ACHN (cell line): ENCODE results near the gene OBSL1.

Experiments used
- DNase-seq: peaks from one replicate; pipeline ENCODE4 v3.0.0-alpha.2; 2015
- in situ Hi-C: cut with HindIII; loops from 2 replicates; pipeline ENCODE4 v1.10.0; 2017; ENCODE audit warnings: low sequenced_read_pairs, low pct_ligation_motif_present, low pct_unique_long_range_greater_than_20kb

The OBSL1 gene

DNA sequence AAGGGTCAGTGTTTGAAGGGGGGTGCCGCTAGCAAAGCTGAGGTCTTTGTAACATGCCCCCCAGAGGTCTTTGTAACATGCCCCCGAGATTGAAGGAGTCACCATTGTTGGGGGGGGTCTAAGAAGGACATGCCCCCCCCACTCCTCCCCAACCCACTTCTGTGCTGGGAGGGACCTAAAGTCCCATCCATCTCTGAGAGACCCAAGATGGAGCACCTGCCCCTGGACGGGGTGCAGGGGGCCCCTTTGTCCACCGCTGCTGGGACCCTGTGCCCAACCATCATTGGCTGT, 63.0 kb downstream of the OBSL1 start:
- in situ Hi-C loops, result no loop called here

GRCh38 chr2:219507581-219508443, 63.5 kb downstream of the OBSL1 start:
- in situ Hi-C loops, result no loop called here
- no peak for DNase-seq

More for the DNA sequence above, 63.0 kb downstream of the OBSL1 start:
- no peak for DNase-seq

DNA sequence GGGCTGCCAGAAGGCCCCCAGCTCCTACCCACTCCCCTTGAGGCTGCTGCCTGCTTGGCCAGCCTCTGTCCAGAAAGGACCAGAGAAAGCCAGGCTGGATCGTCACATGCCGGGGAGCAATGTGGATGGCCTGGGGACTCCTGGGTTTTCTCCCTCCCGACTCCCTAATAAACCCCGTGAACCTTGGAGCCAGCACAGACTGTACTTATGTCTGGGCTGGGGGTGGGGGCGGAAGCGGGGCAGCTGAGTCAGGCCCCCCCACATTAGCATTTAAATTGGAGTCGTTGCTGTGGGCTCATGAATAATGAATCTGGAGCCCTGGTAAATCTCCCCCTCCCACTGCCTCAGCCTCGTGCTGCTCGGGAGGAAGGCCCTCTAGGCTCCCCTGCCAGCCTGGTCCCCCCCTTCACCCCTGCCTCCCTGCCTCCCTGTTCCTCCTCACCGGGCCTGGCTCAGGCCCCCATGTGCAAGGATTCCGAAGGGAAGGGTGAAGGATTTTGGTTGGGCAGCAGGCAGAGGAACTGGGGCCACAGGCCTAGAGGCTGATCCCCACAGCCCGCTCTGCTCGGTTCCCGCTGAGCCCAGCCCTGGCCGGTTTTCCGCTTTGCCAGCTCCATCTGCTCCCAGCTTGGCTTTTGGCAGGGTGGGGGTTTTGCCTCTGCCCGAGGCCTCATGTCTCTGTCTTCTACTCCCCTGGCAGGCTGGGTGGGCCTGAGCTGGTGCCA, 64.4 kb downstream of the OBSL1 start:
- in situ Hi-C loops, result no loop called here

DNA sequence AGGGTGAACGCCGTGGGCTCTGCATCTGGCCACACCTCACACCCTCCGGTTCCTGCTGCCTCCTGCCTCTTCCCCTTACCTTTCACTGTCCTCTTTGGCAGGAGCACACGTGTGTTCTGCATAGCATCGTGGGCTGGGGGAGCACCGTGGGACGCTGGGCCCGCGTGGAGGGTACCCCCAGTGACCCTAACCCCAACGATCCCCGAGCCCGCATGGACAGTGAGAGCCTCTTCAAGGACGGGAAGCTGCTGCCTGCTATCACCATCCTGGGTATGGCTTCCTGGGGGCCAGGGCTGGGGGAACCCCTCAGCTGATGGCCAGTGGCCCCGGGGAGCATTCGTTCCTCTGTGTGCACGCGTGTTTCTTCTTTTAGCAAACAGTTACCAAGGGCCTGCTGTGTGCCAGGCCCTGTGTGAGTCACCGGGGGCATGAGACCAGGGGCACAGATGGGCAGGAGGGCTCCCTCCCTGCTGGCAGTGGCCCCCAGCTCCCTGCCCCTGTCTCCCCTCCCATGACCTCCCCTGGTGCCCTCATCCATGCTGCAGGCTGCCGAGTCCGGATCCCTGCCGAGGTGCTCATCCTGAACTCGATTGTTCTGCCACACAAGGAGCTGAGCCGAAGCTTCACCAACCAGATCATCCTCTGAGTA, 65.1 kb downstream of the OBSL1 start:
- in situ Hi-C loops, result no loop called here
- no peak for DNase-seq

More for the DNA sequence above, 64.4 kb downstream of the OBSL1 start:
- no peak for DNase-seq

DNA sequence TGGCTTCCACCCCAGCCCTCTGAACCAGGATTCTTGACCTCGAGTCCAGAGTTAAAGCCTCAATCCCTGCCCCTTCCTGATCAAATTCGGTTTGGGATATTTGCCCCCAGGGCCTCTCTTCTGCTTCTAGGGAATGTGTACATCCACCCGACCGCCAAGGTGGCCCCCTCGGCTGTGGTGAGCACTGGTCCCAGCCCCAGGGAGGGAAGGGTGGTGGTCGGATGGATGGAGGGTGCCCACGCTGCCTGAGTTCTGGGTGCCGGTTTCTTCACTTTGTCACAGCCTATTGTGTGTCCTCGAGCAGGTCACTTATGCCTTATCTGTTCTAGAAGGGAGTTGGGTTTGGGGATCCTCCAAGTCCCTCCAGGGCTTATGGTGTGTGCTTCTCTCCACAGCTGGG, 65.8 kb downstream of the OBSL1 start:
- no peak for DNase-seq
- in situ Hi-C loops, result no loop called here

DNA sequence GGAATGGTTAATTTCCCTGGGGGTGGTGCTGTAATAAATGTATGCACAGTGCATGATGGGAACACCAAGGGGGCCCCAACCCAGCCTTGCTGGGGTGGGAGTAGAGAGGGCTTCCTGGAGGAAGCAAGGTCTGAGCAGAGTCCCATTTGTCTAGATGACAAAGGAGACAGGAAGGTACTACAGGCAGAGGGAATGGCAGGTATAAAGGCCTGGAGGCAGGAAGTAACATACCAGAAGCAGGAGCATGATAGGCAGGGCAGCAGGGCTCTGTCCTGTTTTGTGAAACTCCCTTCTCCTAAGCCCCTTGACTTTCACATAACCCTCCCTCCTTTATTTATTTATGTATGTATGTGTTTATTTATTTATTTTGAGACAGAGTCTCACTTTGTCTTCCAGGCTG, 68.7 kb downstream of the OBSL1 start:
- in situ Hi-C loops, result no loop called here
- DNase-seq, result no peak

DNA sequence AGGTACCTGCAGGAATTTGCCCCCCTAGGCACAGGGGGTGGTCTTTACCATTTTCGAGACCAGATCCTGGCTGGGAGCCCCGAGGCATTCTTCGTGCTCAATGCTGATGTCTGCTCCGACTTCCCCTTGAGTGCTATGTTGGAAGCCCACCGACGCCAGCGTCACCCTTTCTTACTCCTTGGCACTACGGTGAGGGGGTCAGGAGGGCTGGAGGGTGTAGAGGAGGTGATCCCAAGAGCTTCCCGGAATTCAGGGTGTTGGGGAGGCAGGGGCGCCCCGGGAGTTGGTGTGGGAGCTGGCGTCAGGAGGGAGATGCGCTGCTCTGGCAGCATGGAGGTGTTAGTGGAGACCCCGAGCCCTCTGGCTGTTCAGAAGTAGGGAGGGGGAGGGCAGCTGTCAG, 69.5 kb downstream of the OBSL1 start:
- in situ Hi-C loops, result no loop called here
- no peak for DNase-seq
